ENCODE measurements around the gene BHLHA15.
"Not testable (repeated sequence)": the region's sequence is repeated elsewhere in the genome, so short reads cannot be mapped to it uniquely, and the experiment has no call there.

Gene BHLHA15

DNA sequence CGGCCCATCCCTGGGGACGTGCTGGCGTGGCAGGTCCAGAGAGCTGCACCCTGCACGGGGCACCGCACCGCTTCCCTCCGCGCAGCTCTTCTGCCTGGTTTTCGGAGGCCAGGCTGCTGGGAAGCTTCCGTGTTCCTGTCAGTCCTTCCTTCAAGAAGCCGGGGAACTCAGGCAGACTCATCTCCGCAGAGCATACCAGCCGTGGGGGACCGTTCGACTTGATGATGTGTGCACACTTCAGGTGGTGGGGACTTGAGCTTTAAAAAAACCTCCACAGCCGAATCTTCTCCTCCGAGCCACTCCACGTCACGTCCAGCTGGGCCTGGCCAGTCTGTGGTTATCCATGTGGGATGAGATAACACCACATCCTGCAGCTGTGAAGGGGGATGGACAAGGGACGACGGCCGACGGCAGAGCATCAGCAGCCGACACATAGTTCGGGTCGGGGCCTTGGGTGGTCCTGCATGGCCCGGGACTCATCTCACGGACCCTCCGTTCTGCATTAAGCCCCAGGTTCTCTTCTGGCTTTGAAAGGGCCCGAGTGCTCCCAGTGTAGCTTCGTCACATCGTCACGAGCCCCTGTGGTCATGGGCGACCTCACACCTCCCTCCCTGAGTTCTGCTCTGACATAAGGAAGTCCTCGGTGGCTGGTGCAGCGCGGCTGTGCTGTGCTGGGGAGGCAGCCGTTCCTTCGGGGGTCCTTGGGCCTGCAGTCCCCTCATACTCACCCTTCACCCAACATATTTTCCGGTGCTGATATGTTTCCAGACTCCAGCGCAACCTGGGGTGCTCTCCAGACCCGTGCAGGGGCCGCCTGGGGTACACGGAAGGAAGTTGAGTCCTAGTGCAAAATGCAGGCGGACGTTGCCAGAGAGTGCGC is 4.5 kb upstream of the BHLHA15 start:
- FAIRE-seq (no peak), DNase-seq (ENCODE audit: low spot score) (no peak)

DNA sequence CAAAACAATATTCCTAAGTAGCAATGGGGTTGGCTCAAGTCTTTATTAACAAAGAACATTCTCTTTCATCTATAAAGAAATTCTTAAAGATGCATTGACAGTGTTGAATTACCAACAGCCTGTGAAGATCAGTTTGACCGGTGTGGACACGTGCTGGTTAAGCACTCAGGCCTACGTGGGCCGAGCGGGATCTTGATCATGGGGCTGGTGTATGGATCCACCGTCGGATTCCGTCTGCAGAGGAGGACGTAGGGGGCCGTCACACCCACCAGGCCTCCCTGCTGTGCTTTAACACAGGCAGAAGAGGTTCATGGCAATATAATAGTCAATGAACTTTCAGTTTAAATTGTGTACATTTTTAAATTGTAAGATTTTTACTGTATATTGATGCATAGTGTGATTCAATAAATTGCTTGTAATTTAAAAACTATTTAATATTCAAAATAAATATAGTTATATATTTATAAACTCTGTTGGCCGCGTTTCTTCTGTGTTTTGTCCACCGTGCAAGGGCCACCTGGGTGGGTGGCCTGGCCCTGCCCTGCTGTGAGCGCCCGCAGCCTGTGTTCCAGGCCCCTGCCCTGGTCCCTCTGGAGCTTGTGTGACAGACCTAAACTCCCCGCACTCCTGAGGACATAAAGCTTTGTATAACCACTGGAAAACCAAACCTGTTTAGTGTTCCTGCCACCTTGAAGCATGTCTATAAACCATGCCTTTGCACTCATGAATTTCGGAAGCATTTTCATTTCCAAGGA is 1.9 kb upstream of the BHLHA15 start:
- DNase-seq (ENCODE audit: low spot score): no peak
- FAIRE-seq: no peak

GRCh38 chr7:98210513-98211220 is 572 bp upstream of the BHLHA15 start:
- DNase-seq (ENCODE audit: low spot score) (no peak), FAIRE-seq (no peak)

GRCh38 chr7:98211676-98212531 is 665 bp downstream of the BHLHA15 start:
- no peak for DNase-seq (ENCODE audit: low spot score)
- FAIRE-seq: no peak

- DNase-seq (ENCODE audit: low spot score): no peak
- FAIRE-seq: no peak
Observed at GRCh38 chr7:98212532-98213041, 1.3 kb downstream of the BHLHA15 start.

GRCh38 chr7:98213296-98213887 is 2.2 kb downstream of the BHLHA15 start:
- no peak for FAIRE-seq
- no peak for DNase-seq (ENCODE audit: low spot score)

DNA sequence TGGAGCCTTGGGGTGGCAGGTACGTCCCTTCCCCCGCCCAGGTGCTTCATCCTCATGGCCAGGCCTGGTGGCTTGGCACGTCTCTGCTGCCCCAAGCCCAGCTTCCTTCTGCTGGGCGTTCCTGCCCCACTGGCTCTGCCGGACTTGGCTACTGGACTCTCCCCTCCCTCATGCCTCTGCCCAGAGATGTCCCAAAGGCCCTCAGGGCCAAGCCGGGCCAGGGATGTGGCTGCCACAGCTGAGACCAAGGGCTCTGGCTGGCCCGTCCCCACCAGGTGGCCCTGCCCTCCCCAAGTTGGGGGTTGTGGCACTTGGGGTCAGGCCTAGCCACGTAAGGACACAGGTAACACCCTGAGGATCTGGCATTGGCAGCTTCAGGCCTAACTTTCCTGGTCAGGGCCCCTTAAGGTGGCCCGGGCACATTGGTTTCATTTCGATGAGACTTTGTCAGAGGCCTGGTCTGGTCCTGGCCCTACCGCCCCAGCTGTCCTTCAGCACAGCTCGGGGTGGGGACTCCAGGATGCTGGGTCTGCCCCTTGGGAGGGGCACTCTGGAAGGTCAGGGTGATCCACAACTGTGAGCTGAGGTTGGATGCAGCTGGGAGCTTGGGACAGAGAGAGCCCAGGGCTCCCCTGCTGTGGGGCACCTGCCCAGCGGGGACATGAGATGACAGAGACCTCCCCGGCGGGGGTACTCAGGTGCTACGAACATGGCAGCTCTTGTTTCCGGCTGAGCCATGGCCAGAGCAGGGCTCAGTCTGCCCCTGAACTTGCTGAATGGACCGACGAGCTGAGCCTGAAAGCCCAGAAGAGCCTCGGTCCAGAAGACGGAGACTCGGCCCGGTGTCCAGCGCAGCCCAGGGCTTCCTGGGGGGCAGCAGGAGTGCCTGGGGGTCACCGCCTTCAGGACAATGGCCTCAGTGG is 2.9 kb downstream of the BHLHA15 start:
- FAIRE-seq (no peak), DNase-seq (ENCODE audit: low spot score) (no peak)

GRCh38 chr7:98214811-98215321 is 3.6 kb downstream of the BHLHA15 start:
- FAIRE-seq (no peak), DNase-seq (ENCODE audit: low spot score) (no peak)

GRCh38 chr7:98215561-98216495 is 4.6 kb downstream of the BHLHA15 start:
- DNase-seq (ENCODE audit: low spot score): no peak
- FAIRE-seq: no peak

DNA sequence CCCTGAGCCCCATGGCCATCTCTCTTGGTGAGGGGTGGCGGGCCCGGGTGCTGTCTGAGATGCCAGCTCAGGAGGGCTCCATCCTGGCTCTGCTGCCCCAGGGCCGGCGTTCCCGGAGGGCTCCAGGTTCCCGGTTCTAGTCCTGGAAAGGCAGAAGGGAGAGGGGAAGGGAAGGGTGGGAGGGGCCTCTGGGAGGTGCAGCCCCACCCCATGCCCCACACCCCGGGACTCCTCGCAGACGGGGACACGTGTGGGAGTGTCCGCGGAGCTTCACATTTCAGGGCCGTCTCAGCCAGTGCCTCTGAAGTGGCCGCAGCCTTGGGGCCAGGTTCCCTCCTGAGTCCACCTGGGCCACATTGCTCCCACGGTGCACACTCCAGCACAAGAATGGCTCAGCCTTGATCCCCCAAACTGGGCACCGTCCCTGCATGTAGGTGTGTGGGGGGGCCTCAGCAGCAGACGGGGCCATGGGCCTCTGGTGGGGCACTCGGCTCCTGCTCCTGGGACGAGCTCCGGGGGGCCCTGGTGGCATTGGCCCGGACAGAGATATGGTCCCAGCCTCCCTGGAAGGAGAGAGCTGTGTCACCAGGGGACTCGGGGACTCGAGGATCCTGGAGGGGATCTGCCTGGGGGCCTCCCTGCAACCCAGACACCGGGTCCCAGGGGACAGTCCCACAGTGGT is 5.8 kb downstream of the BHLHA15 start:
- DNase-seq (ENCODE audit: low spot score) (no peak), FAIRE-seq (no peak)

DNA sequence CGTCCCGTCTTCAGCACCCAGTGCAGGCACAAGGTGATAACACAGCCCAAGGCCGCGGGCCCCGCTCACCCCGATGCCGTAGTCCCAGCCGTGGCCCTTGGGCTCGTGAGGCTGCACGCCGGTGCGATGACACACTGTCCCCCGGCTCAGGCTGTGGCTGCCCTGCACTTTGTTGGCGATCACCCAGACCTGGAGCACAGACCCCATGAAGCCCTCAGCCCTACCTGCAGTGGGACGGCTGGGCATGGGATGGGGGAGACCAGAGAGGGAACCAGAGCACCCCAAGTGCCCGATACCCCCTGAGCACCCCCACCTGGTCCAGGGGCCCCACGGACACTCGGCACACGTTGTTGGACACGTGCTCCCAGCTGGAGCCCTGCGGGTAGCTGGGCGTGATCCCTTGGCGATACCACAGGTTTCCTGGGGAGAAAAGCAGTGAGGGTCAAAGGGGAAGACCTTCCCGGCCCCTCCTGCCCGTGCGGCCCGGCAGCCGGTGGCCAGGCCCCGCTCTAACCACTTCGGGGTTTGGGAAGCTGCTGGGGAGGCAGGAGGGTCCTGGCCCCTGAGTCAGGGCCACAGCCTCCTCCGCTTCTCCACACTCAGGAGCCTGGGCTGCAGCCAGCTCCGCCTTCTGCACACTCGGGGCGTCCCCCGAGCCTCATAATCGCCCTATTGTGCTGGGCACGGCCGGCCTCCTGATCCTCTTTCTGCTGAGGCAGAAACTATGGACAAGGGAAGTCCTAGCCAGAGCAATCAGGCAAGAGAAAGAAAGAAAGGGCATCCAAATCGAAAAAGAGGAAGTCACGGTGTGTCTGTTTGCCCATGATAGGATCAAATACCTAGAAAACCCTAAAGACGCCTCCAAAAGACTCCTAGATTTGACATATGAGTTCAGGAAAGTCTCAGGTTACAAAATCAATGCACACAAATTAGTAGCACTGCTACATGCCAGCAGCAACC is 6.7 kb downstream of the BHLHA15 start:
- FAIRE-seq: no peak
- no peak for DNase-seq (ENCODE audit: low spot score)

DNA sequence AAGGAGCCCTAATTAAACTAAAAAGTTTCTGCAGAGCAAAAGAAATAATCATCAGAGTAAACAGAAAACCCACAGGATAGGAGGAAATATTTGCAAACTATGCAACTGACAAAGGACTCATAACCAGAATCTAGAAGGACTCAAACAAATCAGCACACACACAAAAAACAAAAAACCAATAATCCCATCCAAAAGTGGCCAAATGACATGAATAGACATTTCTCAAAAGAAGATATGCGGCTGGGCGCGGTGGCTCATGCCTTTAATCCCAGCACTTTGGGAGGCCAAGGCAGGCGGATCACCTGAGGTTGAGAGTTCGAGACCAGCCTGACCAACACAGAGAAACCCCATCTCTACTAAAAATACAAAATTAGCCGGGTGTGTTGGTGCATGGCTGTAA is 8.1 kb downstream of the BHLHA15 start:
- not testable (repeated sequence) for DNase-seq (ENCODE audit: low spot score); FAIRE-seq

DNA sequence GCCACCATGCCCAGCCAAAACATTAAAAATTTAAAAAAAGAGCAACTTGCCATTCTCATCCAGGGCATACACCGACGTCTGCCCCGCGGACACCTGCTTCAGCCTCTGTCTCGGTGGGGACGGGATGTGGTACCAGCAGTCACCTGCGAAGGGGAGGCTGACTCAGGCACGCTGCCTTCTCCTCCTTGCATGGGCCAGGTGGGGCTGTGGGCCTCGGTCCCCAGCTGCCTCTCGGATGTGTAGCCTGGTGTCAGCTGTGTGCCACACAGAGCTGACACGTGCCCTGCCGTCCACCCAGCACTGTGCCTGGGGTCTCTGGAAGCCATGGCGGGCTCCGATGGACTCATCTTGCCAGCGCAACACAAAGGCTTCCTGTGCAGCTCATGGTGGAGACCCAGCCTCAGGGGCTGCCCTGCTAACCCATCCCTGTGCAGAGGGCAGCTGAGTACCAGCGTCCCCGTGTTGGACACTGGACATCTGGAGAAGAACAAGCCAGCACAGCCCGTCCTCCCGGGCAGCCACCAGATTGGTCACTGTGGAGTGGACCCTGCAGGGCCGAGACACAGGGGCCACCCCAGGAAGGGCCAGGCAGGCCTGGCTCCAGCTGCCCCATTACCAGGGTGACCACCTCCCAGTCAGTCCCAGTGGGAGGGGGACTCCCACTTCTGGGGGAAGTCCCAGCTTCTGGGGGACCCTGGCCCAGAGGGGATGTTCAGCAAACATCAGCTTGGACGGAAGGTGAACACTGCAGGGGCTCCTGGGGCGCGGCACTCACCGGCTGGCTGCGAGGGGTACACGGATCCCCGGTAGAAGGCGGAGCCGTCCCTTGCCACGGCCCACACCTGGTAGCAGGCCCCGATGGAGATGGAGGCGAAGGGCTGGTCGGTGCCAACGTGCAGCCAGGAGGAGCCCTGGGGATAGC is 10.6 kb downstream of the BHLHA15 start:
- FAIRE-seq: no peak
- no peak for DNase-seq (ENCODE audit: low spot score)

- no peak for DNase-seq (ENCODE audit: low spot score)
- FAIRE-seq: no peak
Observed at GRCh38 chr7:98222533-98223195, 11.4 kb downstream of the BHLHA15 start.

All from RCC 7860 (cell line).